RPMI7951 (cell line): ENCODE results near the gene ATP5PF. TPM values are rescaled to one million over a fixed set of nuclear protein-coding genes. Genes with fewer than 3 reads are reported as not detected.
A peak's percentile ranks its signal among the peaks of the same experiment; 100 is the strongest.
"Not testable (repeated sequence)": the region's sequence is repeated elsewhere in the genome, so short reads cannot be mapped to it uniquely, and the experiment has no call there.

Experiments
- DNase-seq: peaks from one replicate; pipeline ENCODE4 v3.0.0-alpha.2; 2012; ENCODE audit warnings: low read depth
- total RNA-seq: library from RNA; depleted of rRNA; stranded (reverse); fragments of >200 nt; shearing (Covaris generic); gene quantifications from 2 replicates; pipeline ENCODE4 v1.2.3, GENCODE V29; 2014; rRNA removed

The ATP5PF gene
- 100 and 114 TPM in 2 replicates for total RNA-seq

GRCh38 chr21:25734904-25735645 lies at the start of gene ATP5PF, which contains the start of gene GABPA:
ATP5PF (minus strand) TSS chr21:25734904; CDS start chr21:25729794, 5,110 bp downstream.
GABPA (plus strand) TSS chr21:25734972; CDS start chr21:25741599, 6,627 bp downstream.
- peak; percentile 97 for DNase-seq

- not testable (repeated sequence) for DNase-seq
Measured at GRCh38 chr21:25778126-25778875, 43.6 kb upstream of the ATP5PF start.

GRCh38 chr21:25776440-25776839 lies 41.7 kb upstream of the ATP5PF start:
- DNase-seq = no peak

GRCh38 chr21:25772686-25773085 lies 38.0 kb upstream of the ATP5PF start:
- no peak for DNase-seq

- no peak for DNase-seq
Measured at GRCh38 chr21:25767921-25768320, 33.2 kb upstream of the ATP5PF start.

- no peak for DNase-seq
Measured at GRCh38 chr21:25764065-25764464, 29.4 kb upstream of the ATP5PF start.

GRCh38 chr21:25760677-25761076 lies 26.0 kb upstream of the ATP5PF start:
- no peak for DNase-seq

- no peak for DNase-seq
Measured at GRCh38 chr21:25760061-25760460, 25.4 kb upstream of the ATP5PF start.

- DNase-seq = no peak
Measured at GRCh38 chr21:25759573-25759972, 24.9 kb upstream of the ATP5PF start.

- no peak for DNase-seq
Measured at GRCh38 chr21:25757531-25757930, 22.8 kb upstream of the ATP5PF start.

GRCh38 chr21:25756190-25756932 lies 21.7 kb upstream of the ATP5PF start:
- no peak for DNase-seq

GRCh38 chr21:25752416-25752815 lies 17.7 kb upstream of the ATP5PF start:
- DNase-seq = no peak

GRCh38 chr21:25750085-25750484 lies 15.4 kb upstream of the ATP5PF start:
- DNase-seq = no peak

- DNase-seq = no peak
Measured at GRCh38 chr21:25744854-25745253, 10.2 kb upstream of the ATP5PF start.

GRCh38 chr21:25742900-25743299 lies 8.2 kb upstream of the ATP5PF start:
- no peak for DNase-seq

GRCh38 chr21:25737421-25737820 lies 2.7 kb upstream of the ATP5PF start:
- no peak for DNase-seq

GRCh38 chr21:25735646-25736597 lies 1.2 kb upstream of the ATP5PF start:
- peak; percentile 83 for DNase-seq

- DNase-seq = no peak
Measured at GRCh38 chr21:25734654-25734903, 125 bp downstream of the ATP5PF start.

GRCh38 chr21:25733859-25734653 lies 648 bp downstream of the ATP5PF start:
- DNase-seq = peak; percentile 24

GRCh38 chr21:25732091-25732760 lies 2.5 kb downstream of the ATP5PF start:
- no peak for DNase-seq
